Measurements from ENCODE around the gene SETBP1. TPM values are rescaled to one million over a fixed set of nuclear protein-coding genes. Genes with fewer than 3 reads are reported as not detected.

SETBP1 gene
- total and polyA plus RNA-seq, 2 of the 4 experiments (the other 2 are of a cell fraction): 0.19 to 0.36 TPM

DNA sequence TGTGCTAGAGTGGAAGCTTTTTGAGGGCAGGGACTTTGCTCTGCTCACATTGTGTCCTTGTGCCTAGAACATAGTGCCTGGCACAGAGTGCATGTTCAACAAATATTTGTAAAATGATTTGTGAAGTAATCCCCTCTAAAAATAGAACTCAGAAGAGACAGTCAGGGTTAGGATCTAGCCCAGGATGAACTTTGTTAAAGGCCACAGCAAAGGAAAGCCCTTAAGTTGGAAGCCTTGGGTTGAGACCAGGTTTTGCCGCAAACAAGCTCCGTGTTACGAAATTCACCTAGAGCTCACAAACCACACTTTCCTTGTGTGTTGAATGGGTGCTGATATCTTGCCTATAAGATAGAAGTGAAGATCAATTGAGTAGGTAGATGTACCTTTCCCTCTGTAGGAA, 84.2 kb downstream of the SETBP1 start:
- TF ChIP-seq MAZ (IDR thresholded peaks at IDR 0.05; ENCODE audit: borderline replicate concordance, low read depth, low read length): no peak
- TF ChIP-seq NFE2L2 (IDR thresholded peaks at IDR 0.05; ENCODE audit: low read depth, low read length): no peak
- TF ChIP-seq RCOR1 (IDR thresholded peaks at IDR 0.05; ENCODE audit: insufficient replicate concordance, low read length): no peak
- no peak for TF ChIP-seq POLR2A (IDR thresholded peaks at IDR 0.05; ENCODE audit: low read depth, low read length)
- no peak for TF ChIP-seq CEBPB (IDR thresholded peaks at IDR 0.05; ENCODE audit: low read depth, low read length)
- TF ChIP-seq FOS (IDR thresholded peaks at IDR 0.05; ENCODE audit: low read depth, low read length): no peak
- no peak for DNase-seq
- Histone ChIP-seq H3K18ac (ENCODE audit: low read depth, low read length) (no peak overlapping the region), H3K4me1 (ENCODE audit: control insufficient read depth, insufficient read depth, low read length) (no peaks in the 10 kb centered on the region), H2BK15ac (ENCODE audit: low read depth, low read length) (no peak overlapping the region), H3K27me3 (ENCODE audit: control insufficient read depth, insufficient read depth, low read length) (no peaks in the 10 kb centered on the region), H2AK5ac (ENCODE audit: low read depth, low read length) (no peak overlapping the region), H3K4me2 (ENCODE audit: low read depth, low read length) (no peak overlapping the region), H2BK120ac (ENCODE audit: low read depth, low read length) (no peak overlapping the region), H2BK20ac (ENCODE audit: low read depth, low read length) (no peak overlapping the region), H4K5ac (ENCODE audit: low read depth, low read length) (no peak overlapping the region), H3K4ac (ENCODE audit: low read depth, low read length) (no peak overlapping the region), H4K8ac (ENCODE audit: low read depth in 2 of 2, low read length in 2 of 2) (no peak overlapping the region), H3K56ac (ENCODE audit: extremely low read depth, insufficient read depth, low read length) (no peak overlapping the region), H3K4me3 (ENCODE audit: insufficient read depth, low read depth, low read length) (no peak overlapping the region), H3K27ac (ENCODE audit: insufficient read depth, low read length) (no peak overlapping the region), H3K36me3 (ENCODE audit: control insufficient read depth, insufficient read depth, low read length) (no peaks in the 10 kb centered on the region), H4K20me1 (ENCODE audit: insufficient read depth, low read length) (no peaks in the 10 kb centered on the region), H3K9me3 (ENCODE audit: control insufficient read depth, insufficient read depth, low read length) (no peaks in the 10 kb centered on the region), H4K91ac (ENCODE audit: insufficient read depth, low read depth, low read length) (no peak overlapping the region), H2AFZ (replicated peaks; ENCODE audit: low read length, poor library complexity) (no peak overlapping the region), H3K79me1 (ENCODE audit: low read depth in 1 of 2, low read length in 2 of 2) (no peaks in the 10 kb centered on the region), H2BK5ac (ENCODE audit: low read depth, low read length, poor library complexity, severe bottlenecking) (no peak overlapping the region), H2AK9ac (replicated peaks; ENCODE audit: low read depth, low read length, poor library complexity) (no peak overlapping the region), H3K9ac (ENCODE audit: low read depth, low read length) (no peak overlapping the region), H3K23ac (ENCODE audit: low read depth, low read length) (no peak overlapping the region), H3K9me1 (ENCODE audit: insufficient read depth, low read length) (no peaks in the 10 kb centered on the region), H3K14ac (replicated peaks; ENCODE audit: low read depth, low read length) (no peak overlapping the region)
- ChIA-PET CTCF (no interaction called here), POLR2A (ENCODE audit: unreplicated experiment) (no interaction called here)
- ATAC-seq (ENCODE audit: low read depth): no peak
- intact Hi-C loops (cut with micrococcal nuclease): no loop called here
- in situ Hi-C loops (cut with MboI; ENCODE audit: low sequenced_read_pairs): loop anchor here (10.0 kb wide), 1 partner anchor 60 kb away; no protein-coding TSS in a partner anchor
- BruUV-seq (replicated peaks): no TSS peak
- whole genome bisulfite sequencing, 2 experiments (ENCODE audit: extremely low coverage in 2 of 2, insufficient read length in 1 of 2): no CpG with 5 or more reads among the region's 3 CpGs
- dilution Hi-C loops (cut with HindIII; ENCODE audit: low sequenced_read_pairs, unreplicated experiment): no loop called here

Data from IMR-90 (cell line).